GM12892 (cell line): ENCODE data around the gene DLL1.

Experiments used
- POLR2A ChIP-seq: IDR thresholded peaks from 2 replicates; pipeline ENCODE4 v1.6.1; 2011; ENCODE audit warnings: low read depth, low read length, control low read depth
- POLR2AphosphoS5 ChIP-seq: IDR thresholded peaks from 2 replicates; pipeline ENCODE4 v1.6.1; 2011; ENCODE audit warnings: low read depth, low read length, control low read depth
- TAF1 ChIP-seq: IDR thresholded peaks from 2 replicates; pipeline ENCODE4 v1.6.1; 2011; ENCODE audit warnings: low read depth, mild to moderate bottlenecking, control low read depth, low read length, borderline replicate concordance

DNA sequence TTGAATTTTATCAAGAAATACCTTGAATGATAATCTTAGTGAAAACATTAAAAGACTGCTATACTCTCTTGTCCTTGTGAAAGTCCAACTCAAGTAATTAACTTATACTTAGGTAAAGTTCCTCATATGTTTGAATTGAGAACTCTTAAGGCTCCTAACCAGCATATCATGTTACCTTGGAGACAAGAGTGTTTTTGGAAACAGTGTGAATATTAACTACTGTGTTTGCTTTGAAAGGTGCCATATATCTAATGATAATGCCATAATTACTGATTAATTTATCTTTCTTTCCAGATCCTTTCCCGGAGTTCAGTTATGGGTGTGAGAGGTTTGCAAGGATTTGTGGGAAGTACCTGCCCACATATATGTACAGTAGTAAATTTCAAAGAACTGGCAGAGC is 26.2 kb upstream of the DLL1 start:
- no peak for TF ChIP-seq POLR2A
- no peak for TF ChIP-seq TAF1
- TF ChIP-seq POLR2AphosphoS5 = no peak
